Spinal cord (tissue), 10 donors: ENCODE results near the gene MYPOP. TPM values are rescaled to one million over a fixed set of nuclear protein-coding genes. Genes with fewer than 3 reads are reported as not detected.

Source experiments
- DNase-seq, 6 donors: peaks; one replicate each; pipeline versions ENCODE4 v3.0.0 to v3.0.0-alpha.2; 2013 to 2015; ENCODE audit warnings: low spot score in 6 of 6, low read depth in 4 of 6
- H3K27ac ChIP-seq: one replicate; pipeline ENCODE4 v1.5.1; 2013; ENCODE audit warnings: low read depth, low read length, control low read depth
- H3K27me3 ChIP-seq: one replicate; pipeline ENCODE4 v1.6.1; 2013; ENCODE audit warnings: low read length; ENCODE audit not compliant: control insufficient read depth, insufficient read depth
- H3K36me3 ChIP-seq: one replicate; pipeline ENCODE4 v1.6.1; 2013; ENCODE audit warnings: low read length; ENCODE audit not compliant: control insufficient read depth, insufficient read depth
- H3K4me1 ChIP-seq: one replicate; pipeline ENCODE4 v1.6.1; 2013; ENCODE audit warnings: low read length; ENCODE audit not compliant: control insufficient read depth, insufficient read depth
- H3K4me3 ChIP-seq: one replicate; pipeline ENCODE4 v1.5.1; 2013; ENCODE audit warnings: low read depth, low read length, control low read depth
- H3K9me3 ChIP-seq: one replicate; pipeline ENCODE4 v1.6.1; 2013; ENCODE audit warnings: low read length; ENCODE audit not compliant: control insufficient read depth, insufficient read depth
- WGBS: methylation state at CpG from one replicate; pipeline ENCODE4 v1.1.5; 2013; ENCODE audit warnings: missing lambda C conversion rate; ENCODE audit not compliant: insufficient coverage; 5-methylcytosine and 5-hydroxymethylcytosine counted together
- polyA plus RNA-seq, 2 donors: library from polyadenylated mRNA; unstranded; fragments of 120-200 nt; gene quantifications; one replicate each; pipeline ENCODE4 v1.2.1, GENCODE V29; 2013; ENCODE audit not compliant: insufficient read length in 2 of 2
- total RNA-seq, 2 donors: library from RNA; depleted of rRNA in 1 of 2; stranded (reverse); fragments of 120-200 nt in 1 of 2; fragments of >200 nt in 1 of 2; gene quantifications; one replicate each; pipeline versions ENCODE4 v1.2.3 to v1.2.4, GENCODE V29; 2013 to 2014
- donor health status: healthy.

The MYPOP gene
- total and polyA plus RNA-seq, 4 donors: 1.3 to 13.6 (median 6.7) TPM

- 86% methylated on average over 1 of the region's 3 CpGs for WGBS
- Histone ChIP-seq H3K27ac (no peak overlapping the region), H3K27me3 (no peaks in the 10 kb centered on the region), H3K4me1 (peaks cover 17% of the 10 kb centered on the region), H3K4me3 (no peak overlapping the region), H3K9me3 (no peaks in the 10 kb centered on the region), H3K36me3 (peaks cover 28% of the 10 kb centered on the region)
- DNase-seq: peak in 1 of 6 donors; percentile 45
Observed at GRCh38 chr19:45931055-45931454, 28.6 kb upstream of the MYPOP start.

GRCh38 chr19:45929247-45929646, 26.8 kb upstream of the MYPOP start:
- Histone ChIP-seq H3K27ac (no peak overlapping the region), H3K4me1 (peaks cover 13% of the 10 kb centered on the region), H3K4me3 (no peak overlapping the region), H3K9me3 (no peaks in the 10 kb centered on the region), H3K36me3 (peaks cover 16% of the 10 kb centered on the region), H3K27me3 (no peaks in the 10 kb centered on the region)
- WGBS: 58% methylated on average over 1 of the region's 2 CpGs
- DNase-seq: no peak

- Histone ChIP-seq H3K27me3 (no peaks in the 10 kb centered on the region), H3K4me1 (peaks cover 13% of the 10 kb centered on the region), H3K27ac (no peak overlapping the region), H3K4me3 (no peak overlapping the region), H3K9me3 (no peaks in the 10 kb centered on the region), H3K36me3 (peaks cover 3% of the 10 kb centered on the region)
- 4% methylated on average over 29 of the region's 33 CpGs for WGBS
- DNase-seq: peak; percentile 76 to 98 (median 88)
Observed at GRCh38 chr19:45927565-45928261, 25.3 kb upstream of the MYPOP start.

GRCh38 chr19:45924891-45925447, 22.6 kb upstream of the MYPOP start:
- 90% methylated on average over 4 of the region's 6 CpGs for WGBS
- Histone ChIP-seq H3K36me3 (no peaks in the 10 kb centered on the region), H3K27ac (no peak overlapping the region), H3K27me3 (no peaks in the 10 kb centered on the region), H3K9me3 (no peaks in the 10 kb centered on the region), H3K4me3 (no peak overlapping the region), H3K4me1 (peaks cover 21% of the 10 kb centered on the region)
- no peak for DNase-seq

- Histone ChIP-seq H3K36me3 (no peaks in the 10 kb centered on the region), H3K27me3 (no peaks in the 10 kb centered on the region), H3K4me3 (no peak overlapping the region), H3K9me3 (no peaks in the 10 kb centered on the region), H3K4me1 (peaks cover 20% of the 10 kb centered on the region), H3K27ac (no peak overlapping the region)
- 64% methylated on average over 8 of the region's 9 CpGs for WGBS
- no peak for DNase-seq
Observed at GRCh38 chr19:45922281-45922680, 19.9 kb upstream of the MYPOP start.

GRCh38 chr19:45920458-45920857, 18.0 kb upstream of the MYPOP start:
- H3K36me3 ChIP-seq: no peaks in the 10 kb centered on the region
- H3K27me3 ChIP-seq: no peaks in the 10 kb centered on the region
- no peaks in the 10 kb centered on the region for H3K9me3 ChIP-seq
- no peak overlapping the region for H3K4me3 ChIP-seq
- 60% methylated on average over 2 of the region's 8 CpGs for WGBS
- DNase-seq: no peak
- H3K27ac ChIP-seq: no peak overlapping the region
- peaks cover 20% of the 10 kb centered on the region for H3K4me1 ChIP-seq

- WGBS: 30% methylated on average over 5 of the region's 7 CpGs
- Histone ChIP-seq H3K4me1 (peaks cover 20% of the 10 kb centered on the region), H3K36me3 (no peaks in the 10 kb centered on the region), H3K9me3 (no peaks in the 10 kb centered on the region), H3K27ac (no peak overlapping the region), H3K4me3 (no peak overlapping the region), H3K27me3 (no peaks in the 10 kb centered on the region)
- peak in 2 of 6 donors; percentile 46 to 53 for DNase-seq
Observed at GRCh38 chr19:45919678-45920077, 17.3 kb upstream of the MYPOP start.

- Histone ChIP-seq H3K9me3 (no peaks in the 10 kb centered on the region), H3K36me3 (no peaks in the 10 kb centered on the region), H3K27me3 (no peaks in the 10 kb centered on the region), H3K27ac (no peak overlapping the region), H3K4me3 (no peak overlapping the region), H3K4me1 (peaks cover 23% of the 10 kb centered on the region)
- no peak for DNase-seq
- 74% methylated on average over 3 of the region's 4 CpGs for WGBS
Observed at GRCh38 chr19:45918721-45919120, 16.3 kb upstream of the MYPOP start.

- Histone ChIP-seq H3K9me3 (no peaks in the 10 kb centered on the region), H3K4me3 (no peak overlapping the region), H3K27ac (no peak overlapping the region), H3K4me1 (peaks cover 24% of the 10 kb centered on the region), H3K27me3 (no peaks in the 10 kb centered on the region), H3K36me3 (no peaks in the 10 kb centered on the region)
- WGBS: no CpG with 5 or more reads among the region's 4 CpGs
- peak in 1 of 6 donors; percentile 31 for DNase-seq
Observed at GRCh38 chr19:45917421-45918091, 15.1 kb upstream of the MYPOP start.
